HepG2 (cell line): Measurements from ENCODE around the gene ETV5.

Source experiments
- CTCF ChIP-seq: sonication (generic); formaldehyde crosslinking; IDR thresholded peaks from 2 replicates; pipeline ENCODE4 v1.5.0; 2020; ENCODE audit warnings: mild to moderate bottlenecking, missing genetic modification reagents, moderate library complexity
- MXD4 ChIP-seq: IDR thresholded peaks from 2 replicates; pipeline ENCODE4 v1.6.1; 2016; ENCODE audit warnings: mild to moderate bottlenecking, missing biosample characterization, missing genetic modification reagents
- PAXIP1 ChIP-seq: sonication (generic); formaldehyde crosslinking; conservative IDR thresholded peaks from 2 replicates; pipeline ENCODE4 v1.4.0; 2020; ENCODE audit warnings: mild to moderate bottlenecking, missing genetic modification reagents, moderate library complexity
- SP2 ChIP-seq: sonication (generic); formaldehyde crosslinking; IDR thresholded peaks from 2 replicates; pipeline ENCODE4 v1.5.1; 2020; ENCODE audit warnings: mild to moderate bottlenecking, missing genetic modification reagents
- ZNF597 ChIP-seq: sonication (generic); formaldehyde crosslinking; IDR thresholded peaks from 2 replicates; pipeline ENCODE4 v1.5.0; 2020; ENCODE audit warnings: missing genetic modification reagents

- TF ChIP-seq CTCF (no peak), MXD4 (no peak), ZNF597 (CRISPR knock-in tag) (no peak), PAXIP1 (CRISPR knock-in tag) (no peak), SP2 (CRISPR knock-in tag) (no peak)
Observed at GRCh38 chr3:186124592-186124991, 15.7 kb upstream of the ETV5 start.
